ENCODE measurements around the gene TRAF3IP1.

DNA sequence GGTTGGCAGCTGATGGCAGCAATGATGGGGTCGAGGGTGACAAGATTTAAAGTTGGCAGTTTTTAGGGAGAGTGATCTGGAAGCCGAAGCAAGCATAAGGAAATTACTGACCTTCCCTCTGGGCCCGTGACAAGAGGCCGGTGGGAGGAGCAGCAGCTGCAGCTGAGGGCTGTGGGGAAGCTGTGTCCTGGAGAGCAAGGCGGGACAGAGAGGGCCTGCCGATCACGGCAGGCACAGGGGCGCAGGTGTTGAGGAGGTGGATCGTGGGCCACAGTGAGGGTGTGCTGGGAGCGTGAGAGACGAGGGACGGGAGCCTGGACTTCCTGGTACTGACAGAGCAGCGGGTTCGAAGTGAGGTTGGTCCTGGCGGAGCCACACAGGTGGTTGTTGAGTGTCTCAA is 31.0 kb downstream of the TRAF3IP1 start:
- no peak for TF ChIP-seq FOXK2 (IDR thresholded peaks at IDR 0.05)
- TF ChIP-seq BHLHE40 (IDR thresholded peaks at IDR 0.05; ENCODE audit: borderline replicate concordance) = no peak
- TF ChIP-seq SP1 (IDR thresholded peaks at IDR 0.05) = no peak
- TF ChIP-seq ELF4 (IDR thresholded peaks at IDR 0.05) = no peak
- TF ChIP-seq SUZ12 (IDR thresholded peaks at IDR 0.05) = no peak
